Stimulated activated CD4-positive, alpha-beta T cell treated with anti-CD3 and anti-CD28 coated beads, Interleukin-1b, Interleukin-23, amount 100 ng/mL, for 1 hour (primary cell): ENCODE data around the gene HSPG2.
"Not testable (repeated sequence)": the region's sequence is repeated elsewhere in the genome, so short reads cannot be mapped to it uniquely, and the experiment has no call there.

Experiments used
- DNase-seq, 2 donors: peaks; one replicate each; pipeline ENCODE4 v3.0.0-alpha.2; 2020; ENCODE audit warnings: low read depth in 2 of 2

The HSPG2 gene

GRCh38 chr1:21785764-21786163 is 151.3 kb downstream of the HSPG2 start:
- not testable (repeated sequence) for DNase-seq

- DNase-seq = no peak
These were observed 153.2 kb downstream of the HSPG2 start for GRCh38 chr1:21783679-21784603.

- DNase-seq = peak; percentile 91 to 96
These were observed 154.0 kb downstream of the HSPG2 start, which contains the start of gene USP48 for GRCh38 chr1:21782868-21783678. Gene USP48 (minus strand): TSS chr1:21783149. CDS start chr1:21782957, 192 bp downstream.

GRCh38 chr1:21782349-21782867 is 154.7 kb downstream of the HSPG2 start:
- DNase-seq = peak in 1 of 2 donors; percentile 30

GRCh38 chr1:21781815-21782348 is 155.2 kb downstream of the HSPG2 start:
- DNase-seq = no peak

- DNase-seq = no peak
These were observed 157.2 kb downstream of the HSPG2 start for GRCh38 chr1:21779613-21780521.

- DNase-seq = no peak
These were observed 158.7 kb downstream of the HSPG2 start for GRCh38 chr1:21778405-21778727.

- not testable (repeated sequence) for DNase-seq
These were observed 160.2 kb downstream of the HSPG2 start for GRCh38 chr1:21776925-21777324.

GRCh38 chr1:21775985-21776562 is 161.0 kb downstream of the HSPG2 start:
- no peak for DNase-seq

GRCh38 chr1:21775550-21775914 is 161.6 kb downstream of the HSPG2 start:
- no peak for DNase-seq

- DNase-seq = no peak
These were observed 162.1 kb downstream of the HSPG2 start for GRCh38 chr1:21774835-21775549.

- no peak for DNase-seq
These were observed 163.5 kb downstream of the HSPG2 start for GRCh38 chr1:21773585-21773984.
